HG03060 (cell line): Measurements from ENCODE around the gene FOS.

Source experiments
- ATAC-seq: cut with Tn5 transposase; IDR thresholded peaks from one replicate; pipeline ENCODE4 v1.9.1; 2021; ENCODE audit warnings: low read depth, moderate number of reproducible peaks; ENCODE audit not compliant: unreplicated experiment

Gene FOS

DNA sequence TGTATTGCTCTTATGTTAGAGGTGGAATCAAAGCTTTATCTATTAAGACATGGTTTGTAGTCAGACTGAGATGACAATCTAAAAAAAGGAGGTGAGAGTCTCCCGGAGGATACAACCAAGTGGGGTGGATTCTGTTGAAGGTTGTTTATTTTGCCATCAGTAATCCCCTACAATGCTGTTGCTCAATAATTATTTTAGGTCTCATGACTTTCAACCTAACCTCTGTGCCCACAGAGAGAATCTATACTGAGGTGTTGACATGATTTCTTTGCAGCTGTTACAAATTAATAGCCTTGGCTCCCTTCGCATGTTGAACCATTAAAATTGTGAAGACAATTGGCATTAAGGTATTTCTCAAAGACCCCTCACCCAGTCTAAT is 28.7 kb upstream of the FOS start:
- ATAC-seq: peak; percentile 18

GRCh38 chr14:75250800-75251199 is 27.8 kb upstream of the FOS start:
- no peak for ATAC-seq

- ATAC-seq: no peak
Observed at GRCh38 chr14:75252254-75252837, 26.3 kb upstream of the FOS start.

DNA sequence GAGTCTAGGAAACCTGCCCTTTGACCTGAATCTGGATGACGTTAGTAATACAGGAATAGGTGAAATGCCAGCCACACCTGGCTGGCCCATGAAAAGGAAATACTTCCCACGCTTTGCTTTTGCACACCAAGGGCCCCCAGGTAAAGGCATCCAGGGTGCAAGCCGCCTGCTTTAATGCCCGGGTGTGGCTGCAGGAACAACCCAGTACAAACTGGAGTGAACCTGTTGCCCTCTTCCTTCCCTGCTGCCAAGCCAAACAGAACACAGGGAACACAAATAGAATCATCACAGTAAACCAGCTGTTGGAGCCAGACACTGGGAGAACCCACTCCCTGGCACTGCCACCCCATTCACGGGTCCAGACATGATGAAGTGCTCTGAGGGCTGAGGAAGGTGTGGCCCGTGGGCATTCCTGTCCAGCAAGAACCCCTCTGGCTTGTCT is 24.2 kb upstream of the FOS start:
- no peak for ATAC-seq

- no peak for ATAC-seq
Observed at GRCh38 chr14:75254901-75255584, 23.6 kb upstream of the FOS start.

DNA sequence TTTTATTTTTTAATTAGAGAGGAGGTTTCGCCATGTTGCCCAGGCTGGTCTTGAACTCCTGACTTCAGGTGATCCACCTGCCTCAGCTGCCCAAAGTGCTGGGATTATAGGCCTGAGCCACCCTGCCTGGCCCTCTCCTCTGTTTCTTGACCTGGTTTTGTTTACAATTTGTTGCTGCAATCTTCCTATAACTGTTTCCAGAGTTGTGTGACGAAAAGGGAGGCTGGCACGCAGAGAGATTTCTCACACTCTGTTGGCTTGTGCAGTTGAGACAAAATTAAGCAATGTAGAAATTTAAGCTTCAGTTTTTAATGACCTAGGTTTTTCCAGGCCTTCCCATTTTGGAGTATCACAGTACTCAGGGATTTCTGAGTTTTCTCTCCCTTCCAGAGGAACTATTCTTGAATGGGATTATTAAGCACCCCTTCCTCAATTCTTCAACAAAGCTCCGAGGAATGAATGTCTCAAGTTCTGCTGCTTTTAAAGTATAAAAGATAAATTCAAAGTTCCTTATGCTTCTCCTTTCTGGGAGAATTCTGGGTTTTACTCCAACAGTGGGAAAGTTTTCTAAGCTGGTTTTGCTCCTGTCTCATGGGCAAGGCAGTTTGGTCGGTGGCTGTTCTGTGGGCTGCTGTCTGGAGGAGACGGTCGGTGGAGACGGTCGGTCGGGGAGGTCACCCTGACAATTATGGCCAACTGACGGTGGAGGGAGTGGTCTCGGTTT is 20.4 kb upstream of the FOS start:
- no peak for ATAC-seq

GRCh38 chr14:75258803-75259509 is 19.7 kb upstream of the FOS start:
- ATAC-seq: peak; percentile 94

DNA sequence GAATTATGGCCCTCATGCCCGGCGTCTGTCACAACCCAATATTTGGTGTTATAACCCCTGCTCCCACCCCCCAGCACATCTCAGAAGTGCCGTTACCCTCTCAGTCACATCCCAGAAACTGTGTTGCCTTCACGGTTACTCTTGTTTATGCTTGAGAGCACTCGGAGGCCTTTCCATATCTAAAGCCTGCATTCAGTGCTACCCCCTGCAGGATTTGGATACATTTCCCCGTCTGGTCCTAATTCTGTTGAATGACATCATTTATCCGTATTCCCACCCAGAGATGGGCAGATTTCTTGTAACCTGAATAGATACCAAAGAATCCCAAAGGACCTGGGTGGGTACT is 19.1 kb upstream of the FOS start:
- ATAC-seq: no peak

DNA sequence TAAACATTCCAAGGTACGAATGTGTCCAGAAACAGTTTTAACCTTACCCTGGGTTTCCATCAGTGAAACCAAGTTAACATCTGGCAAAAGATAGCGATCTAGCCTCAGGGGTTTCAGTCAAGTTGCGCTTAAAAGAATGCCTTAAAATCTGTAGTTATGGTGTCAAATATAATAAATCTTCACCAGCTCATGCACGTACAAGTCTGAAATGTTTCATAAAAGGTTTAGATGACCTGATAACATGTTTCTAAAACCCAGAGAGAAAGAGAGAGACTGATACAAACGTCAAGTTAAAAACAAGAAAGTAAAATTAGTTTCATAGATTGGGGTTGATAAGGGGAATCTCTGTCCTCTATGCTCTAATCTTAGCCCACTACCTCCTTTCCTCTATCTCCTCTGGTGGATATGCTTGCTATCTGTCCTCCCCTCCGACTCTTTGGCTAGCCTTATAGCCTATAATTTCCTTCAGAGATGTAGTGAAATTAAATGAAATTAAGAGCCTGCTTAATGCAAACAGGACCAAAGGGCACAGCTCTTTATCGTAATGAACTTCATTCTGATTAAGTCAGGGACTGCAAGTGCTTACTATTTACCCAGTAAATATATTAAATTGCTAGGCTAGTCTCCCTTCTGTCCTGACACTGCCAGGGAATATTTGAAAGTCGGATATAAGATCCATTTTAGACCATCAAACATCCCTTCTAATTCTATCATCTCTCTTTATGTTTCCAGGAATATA is 18.4 kb upstream of the FOS start:
- ATAC-seq: no peak

- no peak for ATAC-seq
Observed at GRCh38 chr14:75261820-75262219, 16.8 kb upstream of the FOS start.

GRCh38 chr14:75262641-75263040 is 16.0 kb upstream of the FOS start:
- no peak for ATAC-seq

- no peak for ATAC-seq
Observed at GRCh38 chr14:75264036-75264435, 14.6 kb upstream of the FOS start.

DNA sequence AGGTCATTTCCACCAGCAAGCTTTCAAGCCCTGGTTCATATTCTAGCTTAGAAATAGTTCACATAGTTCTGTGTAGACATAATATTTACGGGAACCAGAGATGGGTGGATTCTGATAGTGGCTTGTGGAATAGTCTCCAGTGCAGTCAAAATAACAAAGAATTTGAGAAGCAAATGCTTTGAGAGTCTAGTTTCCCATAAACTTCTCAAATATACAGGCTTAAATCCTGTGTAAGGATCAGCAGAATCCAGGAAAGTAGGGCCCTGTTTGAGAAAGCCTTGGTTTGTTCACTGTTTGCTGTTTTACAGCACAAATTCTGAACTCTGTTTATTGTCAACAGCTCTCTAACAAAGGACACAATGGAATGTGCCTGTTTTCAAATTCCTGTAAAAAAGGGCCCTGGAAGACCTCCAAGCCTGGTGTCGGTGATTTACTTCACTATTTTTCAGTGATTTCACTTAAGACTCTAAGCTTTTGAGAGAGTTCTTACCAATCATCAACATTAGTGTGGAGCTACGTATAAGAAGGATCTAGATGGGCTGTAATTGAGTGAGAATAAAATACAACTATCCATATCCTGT is 11.4 kb upstream of the FOS start:
- no peak for ATAC-seq

- ATAC-seq: no peak
Observed at GRCh38 chr14:75268633-75269550, 9.7 kb upstream of the FOS start.

- ATAC-seq: no peak
Observed at GRCh38 chr14:75271514-75271913, 7.1 kb upstream of the FOS start.

DNA sequence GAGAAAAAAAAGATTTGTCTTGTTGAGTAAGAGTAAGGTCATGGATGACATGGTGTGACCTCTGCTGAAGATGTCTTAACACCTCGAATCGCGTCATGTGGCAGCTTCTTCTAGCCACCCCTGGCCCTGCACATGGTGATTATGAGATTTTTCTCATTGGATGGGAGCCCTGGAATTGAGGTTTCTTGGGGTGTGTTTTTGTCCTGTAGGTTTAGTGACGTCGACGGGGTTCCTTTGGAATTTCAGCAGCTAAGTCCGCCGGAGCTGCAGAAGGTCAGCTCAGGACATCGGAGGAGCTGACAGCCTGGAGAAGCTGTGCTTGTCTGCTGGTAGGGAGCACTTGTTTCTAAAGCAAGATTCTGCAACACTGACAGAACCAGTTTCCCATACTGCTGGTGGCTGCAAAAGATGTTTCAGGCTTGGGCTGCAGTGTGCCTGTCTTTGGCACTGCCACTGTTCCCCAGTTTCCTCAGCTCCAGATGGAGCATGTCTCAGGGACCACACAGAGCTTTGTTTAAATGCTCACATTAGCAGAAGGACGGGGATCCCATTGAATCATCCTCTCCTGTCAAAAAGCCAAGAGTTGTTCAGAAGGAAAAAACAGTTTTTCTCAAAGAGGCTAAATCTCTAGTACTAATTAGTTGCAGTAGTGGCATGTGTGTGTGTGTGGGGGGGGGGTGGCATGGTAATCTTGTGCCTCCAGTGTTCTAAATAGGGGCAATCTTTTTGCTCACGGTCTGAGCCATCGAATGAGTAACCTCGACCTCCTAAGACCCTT is 5.2 kb upstream of the FOS start:
- ATAC-seq: no peak

- no peak for ATAC-seq
Observed at GRCh38 chr14:75274050-75274898, 4.4 kb upstream of the FOS start.
